Upper lobe of left lung (tissue), 4 donors: ENCODE data around the gene TRAP1.

Experiments
- POLR2A ChIP-seq, 4 donors: fragments of 450-650 bp; IDR thresholded peaks; one replicate each; pipeline ENCODE4 v1.5.1; 2016 to 2017; ENCODE audit warnings: antibody characterized with exemption in 4 of 4, mild to moderate bottlenecking in 2 of 4
- POLR2AphosphoS5 ChIP-seq, 2 donors: sonication (generic); formaldehyde crosslinking; IDR thresholded peaks; one replicate each; pipeline ENCODE4 v1.5.1; 2017; ENCODE audit warnings: antibody characterized with exemption in 2 of 2
- TF ChIP-seq, protein P1 (sequence below), 6 experiments: fragments of 450-650 bp in 4 of 6; fragments of 200-600 bp in 2 of 6; sonication (generic) in 2 of 6; IDR thresholded peaks; one replicate each; pipeline ENCODE4 v1.5.1; 2016 to 2019; ENCODE audit warnings: antibody characterized with exemption in 6 of 6

DNA sequence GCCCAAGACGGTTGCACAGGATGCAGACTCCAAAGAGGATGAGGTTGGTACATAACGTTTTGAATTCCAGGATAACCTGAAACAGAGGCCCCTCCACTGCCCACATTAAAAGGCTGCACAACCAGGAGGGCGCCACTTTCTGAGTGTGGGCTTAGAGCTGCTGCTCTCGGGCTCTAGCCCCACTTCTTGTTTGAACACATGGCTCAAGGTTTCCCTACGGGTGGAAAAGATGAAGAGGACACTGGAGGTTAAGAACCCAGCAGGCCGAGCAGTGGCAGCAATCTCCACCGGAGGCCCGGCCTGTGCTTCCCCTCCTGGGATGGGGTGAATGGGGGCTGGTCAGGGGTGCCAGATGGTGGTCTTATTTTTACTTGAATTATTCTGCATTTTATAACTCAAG lies 8.0 kb upstream of the TRAP1 start:
- TF ChIP-seq, protein P1, sequence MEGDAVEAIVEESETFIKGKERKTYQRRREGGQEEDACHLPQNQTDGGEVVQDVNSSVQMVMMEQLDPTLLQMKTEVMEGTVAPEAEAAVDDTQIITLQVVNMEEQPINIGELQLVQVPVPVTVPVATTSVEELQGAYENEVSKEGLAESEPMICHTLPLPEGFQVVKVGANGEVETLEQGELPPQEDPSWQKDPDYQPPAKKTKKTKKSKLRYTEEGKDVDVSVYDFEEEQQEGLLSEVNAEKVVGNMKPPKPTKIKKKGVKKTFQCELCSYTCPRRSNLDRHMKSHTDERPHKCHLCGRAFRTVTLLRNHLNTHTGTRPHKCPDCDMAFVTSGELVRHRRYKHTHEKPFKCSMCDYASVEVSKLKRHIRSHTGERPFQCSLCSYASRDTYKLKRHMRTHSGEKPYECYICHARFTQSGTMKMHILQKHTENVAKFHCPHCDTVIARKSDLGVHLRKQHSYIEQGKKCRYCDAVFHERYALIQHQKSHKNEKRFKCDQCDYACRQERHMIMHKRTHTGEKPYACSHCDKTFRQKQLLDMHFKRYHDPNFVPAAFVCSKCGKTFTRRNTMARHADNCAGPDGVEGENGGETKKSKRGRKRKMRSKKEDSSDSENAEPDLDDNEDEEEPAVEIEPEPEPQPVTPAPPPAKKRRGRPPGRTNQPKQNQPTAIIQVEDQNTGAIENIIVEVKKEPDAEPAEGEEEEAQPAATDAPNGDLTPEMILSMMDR (IDR thresholded peaks at IDR 0.05), result no peak
- no peak for TF ChIP-seq POLR2A (IDR thresholded peaks at IDR 0.05)
- TF ChIP-seq POLR2AphosphoS5 (IDR thresholded peaks at IDR 0.05), result no peak
